HG03457 (cell line): ENCODE measurements around the gene RECQL.
"Not testable (repeated sequence)": the region's sequence is repeated elsewhere in the genome, so short reads cannot be mapped to it uniquely, and the experiment has no call there.

Experiments used
- ATAC-seq: cut with Tn5 transposase; IDR thresholded peaks from one replicate; pipeline ENCODE4 v1.9.1; 2021; ENCODE audit warnings: moderate number of reproducible peaks; ENCODE audit not compliant: unreplicated experiment

RECQL gene

GRCh38 chr12:21505888-21506287 lies 4.5 kb upstream of the RECQL start:
- no peak for ATAC-seq

GRCh38 chr12:21502872-21503271 lies 1.4 kb upstream of the RECQL start:
- ATAC-seq, result no peak

- ATAC-seq, result no peak
These were observed 695 bp upstream of the RECQL start for GRCh38 chr12:21502164-21502496.

GRCh38 chr12:21500786-21501257 lies 613 bp downstream of the RECQL start:
- ATAC-seq, result peak; percentile 4

GRCh38 chr12:21499765-21500164 lies 1.7 kb downstream of the RECQL start:
- no peak for ATAC-seq

- no peak for ATAC-seq
These were observed 15.4 kb downstream of the RECQL start for GRCh38 chr12:21485998-21486397.

GRCh38 chr12:21483531-21483930 lies 17.9 kb downstream of the RECQL start:
- ATAC-seq, result no peak

GRCh38 chr12:21478756-21479455 lies 22.5 kb downstream of the RECQL start:
- no peak for ATAC-seq

GRCh38 chr12:21476949-21477348 lies 24.5 kb downstream of the RECQL start:
- no peak for ATAC-seq

- no peak for ATAC-seq
These were observed 25.9 kb downstream of the RECQL start for GRCh38 chr12:21475552-21475951.

- ATAC-seq, result no peak
These were observed 29.1 kb downstream of the RECQL start for GRCh38 chr12:21472197-21472823.

GRCh38 chr12:21471294-21471693 lies 30.1 kb downstream of the RECQL start:
- no peak for ATAC-seq

- ATAC-seq, result not testable (repeated sequence)
These were observed 34.1 kb downstream of the RECQL start for GRCh38 chr12:21467334-21467733.

- no peak for ATAC-seq
These were observed 42.0 kb downstream of the RECQL start for GRCh38 chr12:21459474-21459873.

GRCh38 chr12:21456291-21456780 lies 45.1 kb downstream of the RECQL start:
- no peak for ATAC-seq

- no peak for ATAC-seq
These were observed 48.1 kb downstream of the RECQL start for GRCh38 chr12:21453312-21453852.

GRCh38 chr12:21451529-21451928 lies 49.9 kb downstream of the RECQL start:
- no peak for ATAC-seq

- no peak for ATAC-seq
These were observed 57.0 kb downstream of the RECQL start for GRCh38 chr12:21444193-21445146.

GRCh38 chr12:21439347-21439746 lies 62.1 kb downstream of the RECQL start:
- ATAC-seq, result no peak

- ATAC-seq, result no peak
These were observed 62.8 kb downstream of the RECQL start for GRCh38 chr12:21438643-21439042.

GRCh38 chr12:21434699-21435098 lies 66.7 kb downstream of the RECQL start:
- ATAC-seq, result no peak
